ENCODE data around the gene LHPP. TPM values are rescaled to one million over a fixed set of nuclear protein-coding genes. Genes with fewer than 3 reads are reported as not detected.

Gene LHPP
- total and polyA plus RNA-seq, 10 of the 15 experiments (the other 5 are each of a cell fraction or from before 2014, with no cell fraction given), result 0.79 to 9.8 (median 6.7) TPM

DNA sequence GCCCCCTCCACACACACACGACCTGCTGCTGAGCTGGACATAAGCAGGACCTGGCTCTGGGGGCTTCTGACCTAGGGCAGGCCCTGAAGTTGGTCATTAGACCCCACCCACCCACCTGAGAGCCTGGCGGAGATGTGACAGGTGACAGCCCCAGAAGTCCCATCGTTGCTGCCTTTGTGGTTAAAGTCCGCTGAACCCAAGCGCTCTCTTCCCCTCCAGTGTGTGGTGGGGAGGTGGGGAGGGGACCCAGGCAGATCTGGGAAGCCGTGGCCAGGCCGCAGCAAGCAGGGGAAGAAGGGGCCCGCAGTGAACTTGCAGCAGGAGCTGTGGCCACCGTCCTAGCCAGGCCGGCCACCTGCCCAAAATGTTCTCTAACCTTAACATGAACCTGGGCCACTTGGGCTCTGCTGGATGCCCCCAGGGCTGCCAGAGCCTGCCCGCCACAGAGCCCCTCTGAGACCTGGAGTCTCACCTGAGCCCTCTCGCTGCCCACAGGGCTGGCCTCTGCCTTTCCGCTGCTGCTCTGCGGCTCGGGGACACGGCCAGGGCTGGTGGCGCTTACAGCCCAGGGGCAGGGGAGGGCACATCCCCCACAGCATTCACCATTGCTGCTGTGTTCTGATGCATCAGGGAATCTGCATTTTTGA is 65.1 kb downstream of the LHPP start:
- no TSS peak for BruUV-seq (replicated peaks)
- no peak for TF ChIP-seq E2F8 (IDR thresholded peaks at IDR 0.05; ENCODE audit: low read depth, partially characterized antibody)
- TF ChIP-seq ELK1 (IDR thresholded peaks at IDR 0.05; ENCODE audit: low read depth, low read length), result no peak
- TF ChIP-seq SREBF2 (IDR thresholded peaks at IDR 0.05; ENCODE audit: low read length), result no peak
- TF ChIP-seq NFXL1 (IDR thresholded peaks at IDR 0.05; ENCODE audit: borderline replicate concordance), result no peak
- no peak for TF ChIP-seq WRNIP1 (IDR thresholded peaks at IDR 0.05; ENCODE audit: borderline replicate concordance, low read depth, low read length)
- no peak for TF ChIP-seq PBX3 (IDR thresholded peaks at IDR 0.05; ENCODE audit: insufficient replicate concordance, low read depth, low read length)
- TF ChIP-seq PRDM15 (CRISPR knock-in tag; IDR thresholded peaks at IDR 0.05), result no peak
- TF ChIP-seq ESRRA (IDR thresholded peaks at IDR 0.05; ENCODE audit: low read length), result no peak
- TF ChIP-seq, protein P1, sequence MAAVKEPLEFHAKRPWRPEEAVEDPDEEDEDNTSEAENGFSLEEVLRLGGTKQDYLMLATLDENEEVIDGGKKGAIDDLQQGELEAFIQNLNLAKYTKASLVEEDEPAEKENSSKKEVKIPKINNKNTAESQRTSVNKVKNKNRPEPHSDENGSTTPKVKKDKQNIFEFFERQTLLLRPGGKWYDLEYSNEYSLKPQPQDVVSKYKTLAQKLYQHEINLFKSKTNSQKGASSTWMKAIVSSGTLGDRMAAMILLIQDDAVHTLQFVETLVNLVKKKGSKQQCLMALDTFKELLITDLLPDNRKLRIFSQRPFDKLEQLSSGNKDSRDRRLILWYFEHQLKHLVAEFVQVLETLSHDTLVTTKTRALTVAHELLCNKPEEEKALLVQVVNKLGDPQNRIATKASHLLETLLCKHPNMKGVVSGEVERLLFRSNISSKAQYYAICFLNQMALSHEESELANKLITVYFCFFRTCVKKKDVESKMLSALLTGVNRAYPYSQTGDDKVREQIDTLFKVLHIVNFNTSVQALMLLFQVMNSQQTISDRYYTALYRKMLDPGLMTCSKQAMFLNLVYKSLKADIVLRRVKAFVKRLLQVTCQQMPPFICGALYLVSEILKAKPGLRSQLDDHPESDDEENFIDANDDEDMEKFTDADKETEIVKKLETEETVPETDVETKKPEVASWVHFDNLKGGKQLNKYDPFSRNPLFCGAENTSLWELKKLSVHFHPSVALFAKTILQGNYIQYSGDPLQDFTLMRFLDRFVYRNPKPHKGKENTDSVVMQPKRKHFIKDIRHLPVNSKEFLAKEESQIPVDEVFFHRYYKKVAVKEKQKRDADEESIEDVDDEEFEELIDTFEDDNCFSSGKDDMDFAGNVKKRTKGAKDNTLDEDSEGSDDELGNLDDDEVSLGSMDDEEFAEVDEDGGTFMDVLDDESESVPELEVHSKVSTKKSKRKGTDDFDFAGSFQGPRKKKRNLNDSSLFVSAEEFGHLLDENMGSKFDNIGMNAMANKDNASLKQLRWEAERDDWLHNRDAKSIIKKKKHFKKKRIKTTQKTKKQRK (IDR thresholded peaks at IDR 0.05; ENCODE audit: low read depth, low read length), result no peak
- TF ChIP-seq NFYA (IDR thresholded peaks at IDR 0.05; ENCODE audit: borderline replicate concordance, low read depth, low read length), result no peak

More for the DNA sequence above, 65.1 kb downstream of the LHPP start:
- no peaks in the 10 kb centered on the region for H3K36me3 ChIP-seq (ENCODE audit: control insufficient read depth in 2 of 2, insufficient read depth in 2 of 2, low read length in 1 of 2)
- intact Hi-C loops (cut with micrococcal nuclease; ENCODE audit: unreplicated experiment) (no loop called here), in situ Hi-C loops (cut with MboI) (loop anchor here (5.0 kb wide), 1 partner anchor 301 kb away; no protein-coding TSS in a partner anchor)
- ChIA-PET RAD21 (ENCODE audit: unreplicated experiment) (interaction anchor here (0.6 kb wide), 1 partner anchor 17 kb away, joined by 3 read pairs; no protein-coding TSS in a partner anchor), CTCF (no interaction called here), POLR2A (no interaction called here), SMC1A (ENCODE audit: uncharacterized antibody, unreplicated experiment) (interaction anchor here (0.7 kb wide), 1 partner anchor 126 kb away, joined by 3 read pairs; no protein-coding TSS in a partner anchor)
- no peak overlapping the region for H3K4me3 ChIP-seq
- H3K9ac ChIP-seq (ENCODE audit: control insufficient read depth, insufficient read depth, low read length), result no peak overlapping the region
- ATAC-seq, result no peak
- H3K9me3 ChIP-seq (replicated peaks; ENCODE audit: control insufficient read depth, insufficient read depth, low read length), result no peaks in the 10 kb centered on the region
- no peaks in the 10 kb centered on the region for H3K79me2 ChIP-seq (ENCODE audit: control insufficient read depth, insufficient read depth, low read length)
- 58% methylated on average over 15 of the region's 17 CpGs for WGBS (ENCODE audit: insufficient coverage, insufficient replicate concordance, low lambda C conversion rate, missing lambda C conversion rate)
- H4K20me1 ChIP-seq (ENCODE audit: control insufficient read depth, insufficient read depth), result no peaks in the 10 kb centered on the region; the same call in 1 of the 2 replicates
- no peak for FAIRE-seq
- no peaks in the 10 kb centered on the region for H3K27me3 ChIP-seq (replicated peaks in 1 of 2; ENCODE audit: control insufficient read depth in 2 of 2, insufficient read depth in 2 of 2, low read length in 1 of 2)
- no peak overlapping the region for H3K27ac ChIP-seq (ENCODE audit: control insufficient read depth, insufficient read depth)
- H3K4me2 ChIP-seq (ENCODE audit: control insufficient read depth, insufficient read depth), result no peak overlapping the region
- no peak overlapping the region for H2AFZ ChIP-seq (ENCODE audit: control insufficient read depth, low read depth, low read length)
- no peak for DNase-seq (ENCODE audit: low read depth, low spot score)
- H3K4me1 ChIP-seq (ENCODE audit: control insufficient read depth, insufficient read depth, low read length), result peaks cover 11% of the 10 kb centered on the region
